SHP77 treated with DMSO at 0.1 percent for 48 hours (cell line): ENCODE results near the gene KIRREL3.

ENCODE experiments used
- DNase-seq: peaks from one replicate; lab custom pipeline; 2025; lab: John Stamatoyannopoulos, UW

Gene KIRREL3

DNA sequence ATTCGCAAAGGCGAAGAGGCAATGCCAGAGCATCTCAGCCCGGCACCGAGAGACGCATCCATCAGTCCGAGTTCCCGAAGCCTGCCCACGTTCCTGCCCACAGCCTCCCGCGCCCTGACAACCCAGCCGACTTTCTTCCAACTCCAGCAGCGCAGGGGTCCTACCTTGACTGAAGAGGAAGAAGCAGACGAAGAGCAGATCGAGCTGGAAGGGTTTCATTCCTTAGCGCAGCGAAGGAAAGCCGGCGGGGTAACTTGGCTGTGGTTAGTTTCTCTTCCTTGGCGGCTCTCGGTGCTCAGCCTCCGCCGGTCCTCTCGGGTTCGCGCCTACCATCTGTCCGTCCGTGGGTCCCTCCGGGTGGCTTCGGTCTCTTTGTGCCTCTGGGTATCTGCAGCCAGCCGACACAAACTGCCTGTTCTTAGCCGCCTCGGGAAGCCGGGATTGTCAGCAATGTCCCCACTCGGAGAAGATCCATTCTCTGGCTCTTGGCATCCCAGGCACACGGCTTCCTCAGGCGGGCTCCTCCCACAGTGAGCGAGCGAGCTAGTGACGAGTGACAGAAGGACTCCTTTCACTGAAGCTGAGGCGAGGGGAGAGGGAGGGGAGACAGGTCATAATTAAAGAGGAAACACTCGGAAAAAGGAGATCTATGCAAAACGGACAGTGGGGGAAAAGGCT, at the start of gene KIRREL3:
TSS of gene KIRREL3 (minus strand) at position 480 of the 678 bp plus-strand sequence.
- DNase-seq, result no peak

DNA sequence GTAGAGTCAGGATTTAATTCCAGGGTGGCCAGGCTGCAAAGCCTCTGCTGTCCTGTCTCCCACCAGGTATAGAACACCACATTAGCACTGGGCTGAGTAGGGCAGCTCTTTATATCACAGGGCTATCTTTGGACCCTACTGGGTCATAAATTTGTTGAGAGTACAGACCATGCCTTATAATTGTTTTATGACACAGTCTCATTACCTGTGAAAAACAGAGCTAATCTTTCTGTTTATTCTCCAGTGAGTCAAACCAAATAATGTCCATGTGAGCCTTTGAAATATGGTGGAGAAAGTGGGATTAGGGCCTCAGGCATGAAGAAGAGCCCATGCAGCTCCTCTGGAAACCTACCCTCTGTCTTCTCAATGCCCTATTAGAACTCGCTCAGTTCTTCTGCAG, 49.6 kb upstream of the KIRREL3 start:
- no peak for DNase-seq

DNA sequence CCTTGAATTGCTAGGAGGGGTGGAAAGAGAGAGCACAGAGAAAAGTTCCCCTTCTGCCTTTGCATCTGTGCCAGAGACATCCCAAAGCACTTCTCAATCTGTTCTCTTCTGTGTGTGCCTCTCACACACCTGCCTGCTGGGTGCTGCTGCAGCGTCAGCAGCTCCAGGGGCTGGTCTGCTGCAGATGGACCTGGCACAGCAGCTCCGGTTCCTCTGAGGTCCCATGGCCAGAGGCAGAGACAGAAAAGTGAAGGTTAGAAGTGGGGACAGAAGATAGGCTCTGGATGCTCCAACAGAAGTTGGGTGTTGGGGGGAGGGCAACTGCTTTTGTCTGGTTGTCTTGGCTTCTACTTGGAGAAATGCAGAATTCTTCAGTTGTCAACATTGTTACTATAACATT, 48.9 kb upstream of the KIRREL3 start:
- no peak for DNase-seq

GRCh38 chr11:127044535-127044934, 44.0 kb upstream of the KIRREL3 start:
- DNase-seq, result no peak

GRCh38 chr11:127042445-127042844, 41.9 kb upstream of the KIRREL3 start:
- no peak for DNase-seq

- no peak for DNase-seq
Observed at GRCh38 chr11:127039591-127039990, 39.0 kb upstream of the KIRREL3 start.

DNA sequence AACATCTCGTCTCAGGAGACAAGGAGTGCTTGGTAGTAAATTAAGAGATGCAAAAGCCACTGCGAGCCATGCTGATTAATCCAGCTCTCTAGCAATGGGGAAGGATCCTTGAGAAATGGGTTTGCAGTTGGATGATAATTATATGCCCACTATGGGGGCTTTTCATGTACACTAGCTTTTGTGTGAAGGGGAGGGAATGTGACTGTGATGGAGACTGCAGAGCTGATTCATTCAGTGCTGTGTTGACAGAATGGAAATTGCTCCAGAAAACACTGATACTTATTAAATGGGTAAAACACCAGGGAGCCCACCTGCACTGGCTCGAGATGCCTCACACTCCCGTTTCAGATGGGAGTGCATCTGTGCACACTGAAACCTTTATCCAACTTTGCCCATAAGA, 37.0 kb upstream of the KIRREL3 start:
- no peak for DNase-seq

DNA sequence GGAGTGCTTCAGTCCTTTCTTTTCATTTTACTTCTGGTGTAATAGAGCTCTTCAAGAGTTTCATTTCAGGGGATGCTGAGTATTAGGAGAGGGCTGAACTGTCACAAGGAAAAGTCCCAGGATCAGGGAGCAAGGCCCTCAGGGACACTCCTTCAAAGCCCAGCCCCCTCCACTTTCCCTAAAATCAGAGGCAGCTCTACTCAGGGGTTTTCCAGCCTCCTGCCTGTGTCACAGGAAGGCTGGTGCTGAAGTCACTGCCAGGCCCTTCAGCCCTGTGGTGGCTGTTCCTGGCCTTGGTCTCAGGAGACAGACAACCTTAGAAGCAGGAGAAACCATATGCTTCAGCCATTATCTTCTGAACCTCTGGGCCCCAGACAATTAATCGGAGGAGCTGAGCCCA, 36.4 kb upstream of the KIRREL3 start:
- DNase-seq, result no peak

DNA sequence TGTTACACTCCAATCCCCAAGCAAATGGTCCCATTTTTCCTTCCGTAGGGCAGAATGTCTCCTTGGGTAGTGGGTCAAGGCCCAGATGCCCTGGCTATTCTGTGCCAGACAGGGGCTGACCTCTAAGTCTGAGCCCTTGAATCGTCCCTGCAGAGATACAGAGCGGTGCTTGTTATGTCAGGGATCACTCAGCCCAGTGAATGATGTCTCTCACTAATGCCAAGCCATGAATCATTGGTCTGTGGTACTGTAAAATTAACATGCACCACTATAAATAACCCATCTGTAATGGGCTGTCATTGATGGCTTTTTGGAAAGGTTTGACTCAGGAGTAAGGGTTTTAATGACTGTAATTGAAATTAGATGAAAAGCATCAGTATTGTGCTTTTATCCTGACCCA, 35.3 kb upstream of the KIRREL3 start:
- DNase-seq, result no peak

DNA sequence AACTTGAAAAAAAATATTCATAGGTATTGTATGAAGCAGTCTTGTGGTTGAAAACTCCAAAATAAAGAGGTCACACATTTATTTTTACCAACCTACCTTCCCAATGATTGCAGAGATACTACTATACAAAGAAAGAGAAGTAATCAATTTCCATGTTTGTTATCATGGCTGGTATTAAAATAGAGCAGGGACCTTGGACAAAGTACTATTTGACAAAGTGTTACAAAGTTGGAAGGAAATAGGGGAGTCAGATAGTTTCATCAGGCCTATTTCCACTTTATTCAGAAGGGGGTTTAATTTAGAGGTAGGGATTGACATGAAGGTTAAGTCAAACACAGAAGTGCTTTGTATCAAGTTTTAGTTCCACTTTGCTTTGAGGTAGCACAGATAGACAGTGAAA, 34.4 kb upstream of the KIRREL3 start:
- no peak for DNase-seq

- no peak for DNase-seq
Observed at GRCh38 chr11:127028648-127029047, 28.1 kb upstream of the KIRREL3 start.

DNA sequence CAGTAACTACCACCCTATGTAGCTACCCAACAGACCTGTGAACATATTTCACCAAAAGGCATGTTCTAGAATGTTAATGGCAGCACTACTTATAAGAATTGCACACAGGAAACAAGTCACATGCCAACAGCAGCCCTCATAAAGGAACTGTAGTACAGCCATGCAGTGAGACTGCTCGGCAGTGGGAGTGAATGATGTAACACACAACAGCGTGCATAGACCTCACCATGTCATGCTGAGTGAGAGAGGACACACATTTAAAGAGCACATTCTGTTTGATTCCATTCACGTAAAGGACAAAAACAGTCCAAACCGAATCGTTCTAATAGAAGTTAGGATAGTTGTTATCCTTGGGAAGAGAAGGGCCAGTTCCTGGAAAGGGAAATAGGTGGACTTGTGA, 27.2 kb upstream of the KIRREL3 start:
- DNase-seq, result no peak

GRCh38 chr11:127027000-127027399, 26.4 kb upstream of the KIRREL3 start:
- DNase-seq, result no peak

DNA sequence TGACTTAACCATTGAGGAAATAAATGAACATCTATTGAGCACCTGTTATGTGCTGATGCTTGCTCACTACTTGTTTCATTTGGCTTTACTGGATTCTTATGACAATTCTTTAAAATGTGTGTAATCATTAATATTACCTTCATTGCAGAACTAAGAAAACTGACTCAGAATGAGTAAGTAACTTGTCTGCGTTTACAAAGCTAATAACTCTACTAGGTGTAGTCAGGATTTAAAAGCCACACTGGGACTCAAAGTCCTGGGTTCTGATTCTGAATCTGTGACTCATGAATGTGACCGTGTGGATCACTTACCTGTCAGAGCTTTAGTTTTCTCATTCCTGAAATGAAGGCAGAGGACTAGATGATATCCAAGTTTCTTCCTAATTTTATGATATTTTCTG, 23.4 kb upstream of the KIRREL3 start:
- no peak for DNase-seq

GRCh38 chr11:127018683-127019279, 18.2 kb upstream of the KIRREL3 start:
- DNase-seq, result no peak

DNA sequence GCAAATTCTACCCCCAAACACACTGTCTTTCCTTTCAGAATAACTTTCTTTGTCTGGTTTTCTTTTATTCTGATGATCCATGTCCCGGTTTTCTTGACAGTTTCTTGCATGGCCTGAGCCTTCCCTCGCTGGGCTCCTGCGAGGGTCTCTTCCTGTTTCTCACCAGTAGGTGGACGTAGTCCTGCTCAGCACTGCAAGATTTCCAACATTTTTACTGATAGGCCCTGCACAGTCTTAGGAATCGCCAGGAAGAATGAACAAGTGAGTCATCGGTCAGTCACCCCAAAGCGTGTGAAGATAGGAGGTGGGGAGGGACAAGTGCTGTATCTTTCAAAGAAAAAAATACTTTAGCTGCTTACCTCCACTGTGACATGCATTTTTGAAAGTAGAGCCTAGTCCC, 16.9 kb upstream of the KIRREL3 start:
- DNase-seq, result no peak

- no peak for DNase-seq
Observed at GRCh38 chr11:127013550-127013949, 13.0 kb upstream of the KIRREL3 start.

- DNase-seq, result no peak
Observed at GRCh38 chr11:127006311-127006710, 5.7 kb upstream of the KIRREL3 start.

DNA sequence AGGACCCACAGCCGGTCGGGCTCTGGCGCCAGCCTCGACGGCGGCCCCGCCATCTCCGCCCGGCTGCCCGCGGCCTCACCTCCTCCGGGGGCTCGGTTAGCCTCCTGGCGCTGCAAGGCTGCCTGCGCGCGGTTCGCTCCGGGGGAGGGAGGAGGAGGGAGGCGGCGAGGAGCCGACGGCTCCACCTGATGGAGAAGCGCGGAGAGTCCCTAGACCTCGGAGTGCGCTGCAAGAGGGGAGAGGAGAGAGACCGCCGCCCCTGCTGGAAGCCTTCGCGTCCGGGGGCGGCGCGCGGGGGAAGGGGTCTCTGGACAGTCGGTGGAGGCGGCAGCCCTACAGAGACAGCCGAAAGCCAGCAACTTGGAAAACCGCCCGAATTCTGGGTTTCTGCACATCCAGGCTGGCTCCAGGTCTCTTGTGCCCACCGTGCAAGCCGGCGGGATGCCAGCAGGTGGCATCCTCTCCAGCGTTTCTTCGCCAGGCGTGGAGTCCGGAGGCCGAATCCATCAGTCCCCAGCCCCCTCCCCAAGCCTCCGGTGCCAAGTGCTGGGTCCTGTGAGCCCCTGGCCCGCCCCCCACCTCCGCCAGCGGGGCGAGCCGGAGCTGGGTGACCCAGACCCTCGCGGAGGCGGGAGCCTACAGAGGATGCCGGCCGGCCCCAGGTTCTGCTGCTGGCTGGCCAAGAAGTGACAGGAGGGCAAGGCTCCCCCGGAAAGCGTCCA, 2.9 kb upstream of the KIRREL3 start:
- DNase-seq, result no peak

DNA sequence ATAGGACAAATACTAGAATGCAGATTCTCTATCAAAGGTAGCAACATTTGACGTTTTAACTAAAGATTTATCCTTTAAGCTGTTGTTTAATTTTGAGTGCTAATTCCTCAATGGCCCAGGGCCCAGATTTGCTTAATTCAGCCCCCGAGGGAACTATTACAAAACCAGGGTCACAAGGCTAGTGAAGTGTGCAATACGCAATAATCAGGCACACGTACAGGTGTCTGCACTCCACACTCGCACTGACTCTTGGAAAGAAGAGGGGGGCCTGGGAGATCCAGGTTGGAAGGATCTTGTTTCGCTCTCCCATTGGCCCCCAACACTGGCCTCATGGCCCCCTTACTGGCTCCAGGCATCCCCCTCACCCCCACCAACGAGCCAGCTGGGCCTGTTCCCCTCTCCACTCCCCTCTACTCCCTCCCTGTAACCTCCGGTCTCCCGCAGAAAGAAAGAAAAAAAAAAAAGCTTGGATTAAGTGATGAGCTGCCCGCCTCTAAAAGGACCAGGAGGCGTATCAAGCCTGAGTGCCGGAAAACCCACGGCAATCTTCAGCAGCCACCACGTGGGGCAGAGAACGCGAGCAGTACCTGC, 2.2 kb upstream of the KIRREL3 start:
- no peak for DNase-seq

GRCh38 chr11:127000981-127001380, 411 bp upstream of the KIRREL3 start:
- no peak for DNase-seq

- no peak for DNase-seq
Observed at GRCh38 chr11:126999366-126999765, 1.2 kb downstream of the KIRREL3 start.

- DNase-seq, result no peak
Observed at GRCh38 chr11:126997641-126998040, 2.9 kb downstream of the KIRREL3 start.
